Embryonic facial prominence (tissue), 1 donor: ENCODE data around the gene SCNN1B.

Experiments used
- DNase-seq: peaks from one replicate; pipeline ENCODE4 v3.0.0-alpha.2; 2016; ENCODE audit errors: extremely low spot score

Gene SCNN1B

DNA sequence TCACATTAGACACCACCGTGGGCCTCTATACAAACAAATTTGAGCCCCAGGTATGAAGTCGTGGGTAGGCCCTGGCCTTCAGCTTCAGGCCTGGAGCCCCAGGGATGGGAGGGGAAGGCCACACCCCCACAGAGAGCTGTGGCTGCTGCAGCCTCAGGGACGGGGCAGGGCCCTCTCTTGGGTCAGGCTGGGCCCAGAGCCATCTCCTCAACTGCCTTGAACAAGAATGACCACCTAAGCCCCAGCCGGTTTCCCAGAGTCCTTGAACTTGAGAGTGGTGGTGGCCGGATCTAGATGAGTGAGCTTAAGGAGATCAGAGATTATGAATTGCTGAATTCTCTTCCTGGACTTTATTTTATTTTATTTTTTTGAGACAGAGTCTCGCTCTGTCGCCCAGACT, 18.6 kb downstream of the SCNN1B start:
- DNase-seq = no peak

- no peak for DNase-seq
These were observed 19.2 kb downstream of the SCNN1B start for GRCh38 chr16:23321206-23321875.

- DNase-seq = no peak
These were observed 21.3 kb downstream of the SCNN1B start for GRCh38 chr16:23323224-23324030.

GRCh38 chr16:23324727-23325126, 22.6 kb downstream of the SCNN1B start:
- DNase-seq = no peak

- no peak for DNase-seq
These were observed 25.7 kb downstream of the SCNN1B start for GRCh38 chr16:23327836-23328235.

- DNase-seq = no peak
These were observed 28.1 kb downstream of the SCNN1B start for GRCh38 chr16:23330161-23330560.

DNA sequence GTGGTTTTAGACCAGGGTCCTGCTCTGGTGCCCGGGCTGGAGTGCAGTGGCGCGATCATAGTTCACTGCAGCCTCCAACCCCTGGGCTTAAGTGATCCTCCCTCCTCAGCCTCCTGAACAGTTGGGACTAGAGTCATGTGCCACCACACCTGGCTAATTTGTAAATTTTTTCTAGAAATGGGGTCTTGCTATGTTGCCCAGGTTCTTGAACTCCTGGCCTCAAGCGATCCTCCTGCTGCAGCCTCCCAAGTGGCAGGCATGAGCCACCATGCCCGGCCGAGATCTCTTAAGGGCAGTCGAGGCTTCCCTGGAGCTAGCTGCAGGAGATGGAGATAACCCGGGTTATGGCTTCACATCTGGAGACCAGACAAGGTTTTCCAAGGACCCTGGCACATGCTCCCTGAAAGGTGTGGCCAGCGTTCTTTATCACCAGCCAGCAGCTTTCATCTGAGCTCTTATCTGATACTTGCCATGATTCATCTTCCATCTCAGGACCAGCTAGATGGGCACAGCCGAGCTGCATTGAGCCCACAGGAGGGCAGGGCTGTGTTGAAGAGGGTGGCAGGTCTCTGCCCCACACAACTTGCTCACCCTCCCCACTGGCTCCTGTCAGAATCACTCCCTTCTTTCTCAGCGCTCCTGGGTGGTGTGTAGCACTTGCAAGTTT, 28.6 kb downstream of the SCNN1B start:
- no peak for DNase-seq

DNA sequence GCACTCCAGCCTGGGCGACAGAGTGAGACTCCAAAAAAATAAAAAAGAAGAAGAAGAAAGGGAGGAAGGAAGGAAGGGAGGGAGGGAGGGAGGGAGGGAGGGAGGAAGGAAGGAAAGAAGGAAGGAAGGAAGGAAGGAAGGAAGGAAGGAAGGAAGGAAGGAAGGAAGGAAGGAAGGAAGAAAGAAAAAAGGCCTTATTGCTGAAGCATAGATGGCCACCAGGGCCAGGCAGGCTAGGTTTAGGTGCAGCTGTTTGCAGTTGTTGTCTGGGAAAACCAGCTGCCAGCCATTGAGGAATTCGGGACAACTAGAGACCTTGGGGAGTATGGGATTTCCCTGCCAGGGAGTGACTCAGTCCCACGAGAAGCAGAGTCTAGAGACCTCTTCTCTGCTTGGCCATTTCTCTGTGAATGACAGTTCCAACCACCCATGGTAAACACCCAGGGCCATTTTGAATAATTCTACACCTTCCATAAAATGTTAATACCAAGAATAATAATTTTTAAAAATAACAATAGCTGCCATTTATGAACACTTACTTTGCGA, 31.0 kb downstream of the SCNN1B start:
- no peak for DNase-seq

- DNase-seq = no peak
These were observed 31.8 kb downstream of the SCNN1B start for GRCh38 chr16:23333831-23334456.

DNA sequence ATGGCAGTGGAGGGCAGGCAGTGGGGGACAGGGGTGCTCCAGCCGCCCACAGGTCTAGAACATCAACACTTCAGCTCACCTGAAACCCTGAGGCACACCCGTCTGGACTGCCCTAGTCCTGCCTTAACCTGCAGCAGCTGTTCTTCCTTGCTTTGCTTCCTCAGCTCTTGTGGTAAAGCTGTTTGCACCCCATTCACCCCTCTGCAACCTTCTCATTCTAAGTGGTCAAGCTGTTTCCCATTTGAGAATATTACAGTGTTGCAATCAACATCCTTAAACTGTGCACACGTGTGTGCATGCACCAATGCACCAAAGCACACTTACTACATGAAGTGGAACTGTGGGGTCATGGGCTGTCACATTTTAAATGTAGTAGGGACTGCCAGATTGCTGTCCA, 32.4 kb downstream of the SCNN1B start:
- DNase-seq = no peak

GRCh38 chr16:23334950-23335349, 32.8 kb downstream of the SCNN1B start:
- no peak for DNase-seq

DNA sequence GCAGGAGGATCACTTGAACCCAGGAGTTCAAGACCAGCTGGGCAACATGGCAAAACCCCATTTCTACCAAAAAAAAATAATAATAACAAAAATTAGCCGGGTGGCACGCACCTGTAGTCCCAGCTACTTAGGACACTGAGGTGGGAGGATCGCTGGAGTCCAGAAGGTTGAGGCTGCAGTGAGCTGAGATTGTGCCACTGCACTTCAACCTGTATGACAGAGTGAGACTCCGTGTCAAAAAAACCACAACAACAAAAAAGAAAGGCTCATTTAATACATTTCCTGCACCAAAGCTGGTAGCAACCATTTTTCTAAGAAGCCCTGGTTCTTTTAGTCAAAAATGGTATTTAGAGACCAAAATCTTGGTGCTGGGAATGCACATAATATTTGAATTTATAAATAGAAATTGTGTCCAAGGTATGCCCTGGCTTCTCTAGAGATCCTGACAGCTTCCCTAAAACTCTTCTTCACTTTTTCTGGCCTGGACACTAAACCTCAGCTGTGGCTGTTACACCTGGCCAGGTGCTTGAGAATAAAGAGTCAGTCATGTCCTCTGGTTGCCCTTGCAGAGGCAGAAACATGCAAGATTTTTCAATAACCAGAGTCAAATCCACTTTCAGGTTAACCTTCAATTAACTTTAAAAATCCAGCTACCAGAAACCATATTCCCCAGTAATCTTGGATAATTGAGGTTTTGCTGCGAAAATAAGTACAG, 35.9 kb downstream of the SCNN1B start:
- no peak for DNase-seq

- DNase-seq = no peak
These were observed 37.7 kb downstream of the SCNN1B start for GRCh38 chr16:23339787-23340186.

DNA sequence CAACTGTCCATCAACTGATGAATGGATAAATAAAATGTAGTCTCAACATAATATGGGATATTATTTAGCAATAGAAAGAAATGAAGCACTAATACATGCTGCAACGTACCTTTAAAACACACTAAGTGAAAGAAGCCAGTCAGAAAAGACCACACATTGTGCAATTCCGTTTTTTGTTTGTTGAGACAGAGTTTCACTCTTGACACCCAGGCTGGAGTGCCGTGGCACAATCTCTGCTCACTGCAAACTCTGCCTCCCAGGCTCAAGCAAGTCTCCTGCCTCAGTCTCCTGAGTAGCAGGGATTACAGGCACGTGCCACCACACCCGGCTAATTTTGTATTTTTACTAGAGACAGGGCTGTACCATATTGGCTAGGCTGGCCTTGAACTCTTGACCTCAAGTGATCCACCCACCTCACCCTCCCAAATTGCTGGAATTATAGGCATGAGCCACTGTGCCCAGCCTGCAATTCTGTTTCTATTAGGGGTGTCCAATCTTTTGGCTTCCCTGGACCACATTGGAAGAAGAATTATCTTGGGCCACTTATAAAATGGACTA, 40.1 kb downstream of the SCNN1B start:
- DNase-seq = no peak

GRCh38 chr16:23343643-23344612, 41.8 kb downstream of the SCNN1B start:
- no peak for DNase-seq

DNA sequence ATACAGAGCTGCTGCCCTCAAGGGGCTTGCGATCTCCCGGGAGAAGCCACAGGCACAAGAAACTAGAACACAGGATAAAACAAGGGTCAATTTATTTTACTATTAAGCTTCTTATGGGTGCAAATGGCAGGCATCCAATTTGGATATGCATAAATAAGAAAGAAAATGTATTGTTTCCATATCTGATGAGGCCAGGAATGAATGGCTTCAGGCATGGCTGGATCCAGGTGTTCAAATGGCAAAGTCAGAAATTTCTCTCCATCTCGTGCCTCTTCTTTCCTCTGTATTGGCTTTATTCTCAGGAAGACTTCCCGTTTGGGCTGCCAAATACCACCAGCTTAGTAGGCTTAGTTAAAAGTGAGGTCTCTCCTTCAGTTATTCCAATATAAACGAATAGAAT, 43.1 kb downstream of the SCNN1B start:
- no peak for DNase-seq

- DNase-seq = no peak
These were observed 46.7 kb downstream of the SCNN1B start for GRCh38 chr16:23348579-23349469.

GRCh38 chr16:23351360-23351759, 49.3 kb downstream of the SCNN1B start:
- DNase-seq = no peak

- DNase-seq = no peak
These were observed 51.3 kb downstream of the SCNN1B start for GRCh38 chr16:23353440-23353839.
